HG03064 (cell line): ENCODE results near the gene PLA2G12A.
A peak's percentile ranks its signal among the peaks of the same experiment; 100 is the strongest.

Source experiments
- ATAC-seq: cut with Tn5 transposase; IDR thresholded peaks from one replicate; pipeline ENCODE4 v1.9.1; 2021; ENCODE audit warnings: low read depth; ENCODE audit not compliant: unreplicated experiment

The PLA2G12A gene

GRCh38 chr4:109729718-109730618, at the start of gene PLA2G12A:
Gene PLA2G12A, minus strand, starts transcription at chr4:109730070. Its CDS starts 261 bp downstream, at chr4:109729809.
- ATAC-seq: peak; percentile 83

DNA sequence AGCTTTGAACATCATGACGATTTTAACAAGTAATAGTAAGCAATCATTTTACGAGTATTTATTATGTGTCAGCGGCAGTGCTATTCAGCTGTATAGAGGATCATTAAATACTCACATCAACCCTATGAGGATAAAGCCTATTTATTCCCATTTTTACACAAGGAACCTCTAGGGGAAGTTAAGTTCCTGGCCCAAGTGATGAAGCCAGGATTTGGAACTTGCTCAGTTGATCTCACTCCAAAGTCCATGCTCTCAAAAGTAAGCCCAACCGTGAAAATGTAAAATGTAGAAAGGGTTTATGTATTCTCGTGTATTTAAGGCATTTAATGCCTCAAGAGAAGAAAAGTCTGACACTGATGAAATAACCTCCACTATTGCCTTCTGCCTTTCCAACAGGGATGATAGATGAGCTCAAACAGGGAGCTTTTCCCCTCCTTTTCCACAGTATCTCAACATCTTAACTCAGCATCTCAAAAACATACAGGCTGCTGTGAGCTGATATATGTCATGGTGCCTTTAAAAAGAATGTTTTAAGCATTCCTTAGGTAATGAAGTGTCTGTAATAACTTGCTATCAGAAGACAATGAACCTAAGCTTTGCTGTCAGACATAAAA, 35.0 kb upstream of the PLA2G12A start:
- ATAC-seq: no peak

DNA sequence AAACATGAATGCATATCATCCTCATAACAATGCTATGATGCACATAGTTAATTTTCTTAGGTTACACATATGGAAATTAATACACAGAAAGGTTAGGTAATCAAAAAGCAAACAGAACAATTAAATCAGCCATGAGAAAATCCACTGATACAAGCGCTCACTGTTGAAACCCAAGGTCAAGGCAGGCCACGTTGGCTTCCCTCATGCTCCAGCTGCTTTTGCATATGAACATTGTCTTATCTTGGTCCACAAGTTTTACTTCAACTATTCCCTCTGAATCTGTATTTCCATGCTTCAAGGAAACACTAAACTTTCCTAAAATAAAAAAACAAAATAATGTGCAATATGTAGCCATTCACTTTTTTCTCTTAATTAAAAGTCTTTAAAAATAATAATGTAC, 34.5 kb upstream of the PLA2G12A start:
- no peak for ATAC-seq

DNA sequence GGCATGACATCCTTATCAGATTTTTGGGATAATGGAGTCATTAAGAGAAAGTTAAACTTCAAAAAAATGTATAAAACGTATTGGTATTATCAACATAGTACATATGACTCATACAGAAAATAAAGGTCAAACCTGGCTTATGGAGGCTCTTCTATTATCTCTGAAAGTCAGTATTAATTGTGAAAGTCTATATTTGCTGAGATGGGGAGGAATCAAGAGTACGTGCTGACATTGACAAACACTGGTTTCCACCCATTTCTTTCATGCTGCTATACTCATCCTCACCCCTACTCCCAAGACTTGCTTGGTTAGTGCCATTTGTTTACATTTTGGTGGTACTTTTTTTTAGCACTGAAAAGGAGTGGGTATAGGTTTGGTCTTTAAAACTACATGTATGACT, 30.8 kb upstream of the PLA2G12A start:
- no peak for ATAC-seq

DNA sequence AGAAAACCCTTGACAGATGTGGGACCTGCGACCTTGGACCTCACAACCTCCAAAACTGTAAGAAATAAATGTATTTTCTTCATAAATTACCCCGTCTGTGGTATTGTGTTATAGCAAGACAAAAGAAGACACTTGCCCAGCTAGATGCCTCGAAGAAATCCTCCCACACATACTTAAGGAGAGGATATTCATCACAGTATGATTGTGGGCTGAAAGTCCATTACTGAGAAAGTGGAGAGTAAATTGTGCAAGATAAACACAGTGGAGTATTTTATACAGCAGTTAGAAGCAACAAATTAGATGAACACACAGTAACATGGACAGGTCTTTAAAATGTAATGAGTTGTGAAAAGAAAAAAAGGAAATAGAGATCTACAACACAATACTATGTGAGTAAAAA, 25.8 kb upstream of the PLA2G12A start:
- no peak for ATAC-seq

DNA sequence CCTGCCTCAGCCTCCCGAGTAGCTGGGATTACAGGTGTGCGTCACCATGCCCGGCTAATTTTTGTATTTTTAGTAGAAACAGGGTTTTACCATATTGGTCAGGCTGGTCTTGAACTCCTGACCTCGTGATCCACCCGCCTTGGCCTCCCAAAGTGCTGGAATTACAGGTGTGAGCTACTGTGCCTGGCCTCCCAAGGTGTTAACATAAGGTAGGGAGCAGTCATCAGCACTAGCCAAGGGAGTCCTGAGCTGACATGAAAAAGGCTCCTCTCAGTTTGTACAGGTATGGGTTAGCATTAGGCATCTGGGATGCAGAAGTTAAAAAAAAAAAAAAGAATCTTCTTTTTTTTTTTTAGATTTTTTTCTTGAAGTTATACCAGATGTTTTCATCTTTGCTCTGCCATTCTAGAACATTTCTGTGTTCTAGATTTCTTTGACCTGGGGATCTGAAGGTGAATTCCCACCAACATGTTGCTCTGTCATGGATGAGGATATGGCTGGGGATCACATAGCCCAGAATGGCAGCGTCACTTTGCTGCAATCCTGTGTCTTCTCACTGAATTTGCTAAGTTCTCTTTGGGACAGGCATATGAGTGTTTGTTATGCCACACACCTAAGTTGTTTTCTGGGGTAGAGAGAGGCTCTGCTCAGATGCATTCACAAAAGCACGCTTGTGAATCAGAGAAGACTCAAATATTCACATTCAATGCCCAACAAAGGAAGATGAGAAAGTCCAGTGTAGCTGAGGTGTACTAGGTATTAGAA, 24.4 kb upstream of the PLA2G12A start:
- no peak for ATAC-seq

DNA sequence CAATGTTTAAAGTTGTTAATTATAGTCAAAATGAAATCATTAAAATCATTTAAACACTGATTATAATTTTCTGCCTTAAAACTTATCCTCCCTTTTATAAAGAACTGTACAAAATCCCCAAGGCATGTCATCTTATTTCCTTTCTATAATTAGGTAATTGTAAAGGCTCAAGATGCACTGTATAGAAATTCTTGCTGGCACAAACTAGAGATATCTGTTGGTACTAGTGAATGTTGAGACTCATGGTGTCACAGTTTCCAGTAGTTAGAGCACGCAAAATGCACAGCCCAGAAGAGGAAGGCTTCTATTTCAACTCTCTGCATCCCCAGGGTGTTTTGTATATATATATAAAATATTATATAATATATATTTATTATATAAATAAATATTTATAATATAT, 22.7 kb upstream of the PLA2G12A start:
- no peak for ATAC-seq

DNA sequence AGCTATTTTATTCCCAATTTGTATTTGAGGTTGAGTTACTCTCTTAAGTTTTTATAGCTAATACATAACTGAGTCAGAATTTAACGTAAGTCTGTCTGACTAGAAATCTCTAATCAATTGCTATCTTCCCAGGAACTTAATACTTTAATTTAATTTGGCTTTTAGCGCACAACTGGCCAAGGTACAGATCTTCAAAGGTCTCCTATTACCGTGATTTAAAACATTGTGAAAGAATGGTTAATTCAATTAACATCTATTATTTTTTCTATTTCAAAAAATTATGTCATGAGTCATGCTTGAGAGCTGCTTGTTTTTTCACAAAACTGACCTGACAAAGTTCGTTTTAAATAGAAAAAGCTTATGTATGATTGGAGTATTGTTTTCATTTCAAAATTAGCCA, 22.0 kb upstream of the PLA2G12A start:
- no peak for ATAC-seq

GRCh38 chr4:109750652-109751244, 20.9 kb upstream of the PLA2G12A start:
- ATAC-seq: no peak

DNA sequence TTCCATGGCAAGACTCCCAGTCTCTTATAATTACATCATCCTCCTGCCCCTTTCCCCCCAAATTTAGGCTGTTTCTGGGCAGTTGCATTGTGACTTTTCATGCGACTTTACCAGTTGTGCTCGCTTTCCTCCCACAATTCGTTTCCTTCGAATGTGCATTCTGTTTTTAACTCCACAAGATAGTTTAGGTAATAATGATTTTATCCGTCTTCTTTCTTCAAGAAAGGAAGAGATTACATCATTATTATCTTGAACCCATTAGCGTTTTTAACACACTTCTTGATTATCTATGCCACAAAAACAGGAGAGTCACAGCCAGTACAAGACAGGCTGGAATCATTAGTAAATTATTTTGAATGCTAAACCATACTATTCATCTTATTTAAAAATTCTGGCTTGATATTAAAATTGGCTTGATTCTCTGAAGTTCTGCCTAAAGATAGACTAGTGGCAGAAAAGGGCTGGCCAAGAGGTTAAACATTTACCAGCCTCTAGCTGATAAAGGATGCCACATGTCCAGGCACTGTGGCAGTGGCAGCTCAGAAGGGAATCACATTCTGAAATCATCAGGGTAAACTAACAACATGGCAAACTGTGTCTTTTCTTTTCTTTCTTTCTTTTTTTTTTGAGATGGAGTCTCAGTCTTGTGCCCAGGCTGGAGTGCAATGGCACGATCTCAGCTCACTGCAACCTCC, 19.7 kb upstream of the PLA2G12A start:
- no peak for ATAC-seq

DNA sequence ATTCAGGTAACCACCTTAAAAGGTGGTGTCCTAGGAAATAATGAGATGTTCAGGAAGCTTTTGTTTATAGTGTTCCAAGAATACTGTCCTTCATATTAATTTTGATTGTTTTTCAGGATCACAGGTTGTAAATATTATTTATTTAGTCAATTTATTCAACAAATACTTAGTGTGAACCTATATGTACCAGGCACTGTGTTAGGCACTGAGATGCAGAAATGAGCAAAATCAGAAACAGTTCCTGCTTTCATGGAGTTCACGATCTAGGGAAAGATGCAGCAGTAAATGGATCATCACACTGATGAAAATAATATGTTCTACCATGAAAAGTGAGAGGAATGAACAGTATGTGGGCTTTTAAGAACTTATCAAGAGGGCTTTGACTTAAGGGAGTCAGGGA, 18.2 kb upstream of the PLA2G12A start:
- ATAC-seq: no peak

GRCh38 chr4:109746728-109747127, 16.9 kb upstream of the PLA2G12A start:
- no peak for ATAC-seq

DNA sequence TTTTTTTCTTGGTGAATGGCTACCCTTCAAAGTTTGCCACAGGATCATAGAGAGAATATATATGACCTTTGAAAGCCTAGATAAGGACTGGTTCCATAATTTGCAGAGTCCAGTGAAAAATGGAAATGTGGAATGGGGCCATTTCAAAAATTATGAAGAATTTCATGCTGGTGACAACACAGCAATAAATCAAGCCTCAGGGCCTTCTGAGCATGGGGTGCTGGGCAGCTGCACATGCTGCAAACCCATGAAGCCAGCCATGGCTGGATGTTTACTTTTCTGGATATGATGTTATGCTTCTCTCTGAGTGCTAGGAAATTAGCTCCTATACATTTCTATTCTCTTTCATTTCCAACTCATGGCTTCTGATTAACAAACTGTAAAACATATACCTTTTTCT, 16.0 kb upstream of the PLA2G12A start:
- no peak for ATAC-seq

- no peak for ATAC-seq
These were observed 9.7 kb upstream of the PLA2G12A start for GRCh38 chr4:109739547-109739946.

GRCh38 chr4:109738104-109738872, 8.4 kb upstream of the PLA2G12A start:
- no peak for ATAC-seq

GRCh38 chr4:109735566-109736365, 5.9 kb upstream of the PLA2G12A start:
- no peak for ATAC-seq

- ATAC-seq: no peak
These were observed 3.9 kb upstream of the PLA2G12A start for GRCh38 chr4:109733728-109734127.

- no peak for ATAC-seq
These were observed 1.0 kb upstream of the PLA2G12A start for GRCh38 chr4:109730619-109731545.
